ENCODE results near the gene PHLDB2.

- TF ChIP-seq, protein P1, sequence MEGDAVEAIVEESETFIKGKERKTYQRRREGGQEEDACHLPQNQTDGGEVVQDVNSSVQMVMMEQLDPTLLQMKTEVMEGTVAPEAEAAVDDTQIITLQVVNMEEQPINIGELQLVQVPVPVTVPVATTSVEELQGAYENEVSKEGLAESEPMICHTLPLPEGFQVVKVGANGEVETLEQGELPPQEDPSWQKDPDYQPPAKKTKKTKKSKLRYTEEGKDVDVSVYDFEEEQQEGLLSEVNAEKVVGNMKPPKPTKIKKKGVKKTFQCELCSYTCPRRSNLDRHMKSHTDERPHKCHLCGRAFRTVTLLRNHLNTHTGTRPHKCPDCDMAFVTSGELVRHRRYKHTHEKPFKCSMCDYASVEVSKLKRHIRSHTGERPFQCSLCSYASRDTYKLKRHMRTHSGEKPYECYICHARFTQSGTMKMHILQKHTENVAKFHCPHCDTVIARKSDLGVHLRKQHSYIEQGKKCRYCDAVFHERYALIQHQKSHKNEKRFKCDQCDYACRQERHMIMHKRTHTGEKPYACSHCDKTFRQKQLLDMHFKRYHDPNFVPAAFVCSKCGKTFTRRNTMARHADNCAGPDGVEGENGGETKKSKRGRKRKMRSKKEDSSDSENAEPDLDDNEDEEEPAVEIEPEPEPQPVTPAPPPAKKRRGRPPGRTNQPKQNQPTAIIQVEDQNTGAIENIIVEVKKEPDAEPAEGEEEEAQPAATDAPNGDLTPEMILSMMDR (conservative IDR thresholded peaks at IDR 0.05; ENCODE audit: low read depth, low read length), result no peak
- TF ChIP-seq MXI1 (IDR thresholded peaks at IDR 0.05; ENCODE audit: borderline replicate concordance, low read depth, low read length) (no peak), USF2 (IDR thresholded peaks at IDR 0.05; ENCODE audit: low read depth, low read length) (no peak), POLR2A (IDR thresholded peaks at IDR 0.05; ENCODE audit: low read depth, low read length) (no peak), RCOR1 (IDR thresholded peaks at IDR 0.05; ENCODE audit: insufficient replicate concordance, low read length) (no peak), CEBPB (IDR thresholded peaks at IDR 0.05; ENCODE audit: low read depth, low read length) (peak; percentile 57; the same call in 1 of the 2 replicates), MAZ (IDR thresholded peaks at IDR 0.05; ENCODE audit: borderline replicate concordance, low read depth, low read length) (no peak), RFX5 (IDR thresholded peaks at IDR 0.05; ENCODE audit: low read depth, low read length) (no peak), ELK1 (IDR thresholded peaks at IDR 0.05; ENCODE audit: borderline replicate concordance, low read depth, low read length) (no peak), BHLHE40 (IDR thresholded peaks at IDR 0.05; ENCODE audit: low read depth, low read length) (no peak), FOS (IDR thresholded peaks at IDR 0.05; ENCODE audit: low read depth, low read length) (peak; percentile 39; the same call in 1 of the 2 replicates), RAD21 (IDR thresholded peaks at IDR 0.05; ENCODE audit: low read length) (no peak), SMC3 (IDR thresholded peaks at IDR 0.05; ENCODE audit: low read depth, low read length) (no peak), CHD1 (IDR thresholded peaks at IDR 0.05; ENCODE audit: low read depth, low read length) (no peak)
These were observed 77.3 kb downstream of the PHLDB2 start for GRCh38 chr3:111936191-111936841.

All from IMR-90 (cell line).